ENCODE results near the gene PRSS16. TPM values are rescaled to one million over a fixed set of nuclear protein-coding genes. Genes with fewer than 3 reads are reported as not detected.
A peak's percentile ranks its signal among the peaks of the same experiment; 100 is the strongest.
"Not testable (repeated sequence)": the region's sequence is repeated elsewhere in the genome, so short reads cannot be mapped to it uniquely, and the experiment has no call there.

PRSS16 gene
- total RNA-seq, 2 donors from 2014 or later: 12.5 to 14.1 TPM

GRCh38 chr6:27213091-27213517, 34.4 kb upstream of the PRSS16 start:
- DNase-seq; H3K9ac ChIP-seq (ENCODE audit: extremely low read depth, low read length, poor library complexity, severe bottlenecking); H3K27ac Mint-ChIP-seq; H3K4me1 ChIP-seq (ENCODE audit: control insufficient read depth, insufficient read depth, low read length); H3K4me1 Mint-ChIP-seq; H3K36me3 ChIP-seq (ENCODE audit: control insufficient read depth, insufficient read depth, low read length); H3K4me3 ChIP-seq (ENCODE audit: low read length); H3K36me3 Mint-ChIP-seq (ENCODE audit: low read depth); H3K9me3 ChIP-seq (ENCODE audit: control insufficient read depth, low read length); H3K9me3 Mint-ChIP-seq; H3K27me3 ChIP-seq (ENCODE audit: control insufficient read depth, insufficient read depth, low read length, poor library complexity, severe bottlenecking); H3K27ac ChIP-seq (ENCODE audit: low read depth, low read length); H3K27me3 Mint-ChIP-seq (ENCODE audit: insufficient read depth): not testable (repeated sequence)
- peak; percentile 42 for TF ChIP-seq CTCF (conservative IDR thresholded peaks at IDR 0.05)
- H3K4me3 Mint-ChIP-seq: peak overlapping the region; percentile 91
- 91 to 95% methylated on average over 10 to 13 of the region's 15 CpGs for WGBS, 2 experiments (ENCODE audit: insufficient coverage in 1 of 2, insufficient read length in 1 of 2)

GRCh38 chr6:27213544-27214125, 33.9 kb upstream of the PRSS16 start:
- Mint-ChIP-seq H3K27ac (no peak overlapping the region), H3K9me3 (peaks cover 2% of the 10 kb centered on the region)
- peak; percentile 84 for DNase-seq

GRCh38 chr6:27214126-27214601, 33.3 kb upstream of the PRSS16 start:
- Histone ChIP-seq H3K27ac (ENCODE audit: low read depth, low read length) (no peak overlapping the region), H3K9me3 (ENCODE audit: control insufficient read depth, low read length) (no peaks in the 10 kb centered on the region), H3K36me3 (ENCODE audit: control insufficient read depth, insufficient read depth, low read length) (no peaks in the 10 kb centered on the region), H3K27me3 (ENCODE audit: control insufficient read depth, insufficient read depth, low read length, poor library complexity, severe bottlenecking) (no peaks in the 10 kb centered on the region), H3K4me3 (ENCODE audit: low read length) (peak overlapping the region; percentile 90), H3K9ac (ENCODE audit: extremely low read depth, low read length, poor library complexity, severe bottlenecking) (peak overlapping the region; percentile 67), H3K4me1 (ENCODE audit: control insufficient read depth, insufficient read depth, low read length) (no peaks in the 10 kb centered on the region)
- Mint-ChIP-seq H3K4me3 (peak overlapping the region; percentile 91), H3K27ac (no peak overlapping the region), H3K9me3 (peaks cover 2% of the 10 kb centered on the region), H3K27me3 (ENCODE audit: insufficient read depth) (no peaks in the 10 kb centered on the region), H3K36me3 (ENCODE audit: low read depth) (no peaks in the 10 kb centered on the region), H3K4me1 (peaks cover 2% of the 10 kb centered on the region)
- no peak for TF ChIP-seq CTCF (conservative IDR thresholded peaks at IDR 0.05)
- DNase-seq: peak; percentile 69
- WGBS, 2 experiments (ENCODE audit: insufficient coverage in 1 of 2, insufficient read length in 1 of 2): 0 to 4% methylated on average over 7 to 19 of the region's 19 CpGs

More at GRCh38 chr6:27213544-27214125, 33.9 kb upstream of the PRSS16 start:
- H3K27me3 Mint-ChIP-seq (ENCODE audit: insufficient read depth): no peaks in the 10 kb centered on the region
- Histone ChIP-seq H3K36me3 (ENCODE audit: control insufficient read depth, insufficient read depth, low read length) (no peaks in the 10 kb centered on the region), H3K27me3 (ENCODE audit: control insufficient read depth, insufficient read depth, low read length, poor library complexity, severe bottlenecking) (no peaks in the 10 kb centered on the region), H3K4me1 (ENCODE audit: control insufficient read depth, insufficient read depth, low read length) (no peaks in the 10 kb centered on the region), H3K9me3 (ENCODE audit: control insufficient read depth, low read length) (no peaks in the 10 kb centered on the region), H3K4me3 (ENCODE audit: low read length) (peak overlapping the region; percentile 90), H3K9ac (ENCODE audit: extremely low read depth, low read length, poor library complexity, severe bottlenecking) (peak overlapping the region; percentile 67), H3K27ac (ENCODE audit: low read depth, low read length) (no peak overlapping the region)
- 19 to 25% methylated on average over 19 to 29 of the region's 29 CpGs for WGBS, 2 experiments (ENCODE audit: insufficient coverage in 1 of 2, insufficient read length in 1 of 2)
- peak overlapping the region; percentile 91 for H3K4me3 Mint-ChIP-seq
- no peak for TF ChIP-seq CTCF (conservative IDR thresholded peaks at IDR 0.05)
- peaks cover 4% of the 10 kb centered on the region for H3K4me1 Mint-ChIP-seq
- H3K36me3 Mint-ChIP-seq (ENCODE audit: low read depth): no peaks in the 10 kb centered on the region

Data from endodermal cell (in vitro differentiated cells).